Astrocyte of the cerebellum (primary cell): ENCODE data around the gene TNS3.

Experiments used
- DNase-seq: peaks from one replicate; pipeline ENCODE4 v3.0.0-alpha.2; 2011; ENCODE audit warnings: low read depth
- H3K4me3 ChIP-seq: 2 replicates; pipeline ENCODE4 v1.5.1; 2011; ENCODE audit warnings: mild to moderate bottlenecking, low read depth, low read length, moderate library complexity
- in situ Hi-C: cut with HindIII; loops from 2 replicates; pipeline ENCODE4 v1.10.0; 2017; ENCODE audit warnings: low sequenced_read_pairs
- TF ChIP-seq, protein P1 (sequence below): IDR thresholded peaks from 2 replicates; pipeline ENCODE4 v1.5.1; 2012; ENCODE audit warnings: low read length, low read depth, moderate library complexity, mild to moderate bottlenecking; ENCODE audit errors: missing control alignments

The TNS3 gene

GRCh38 chr7:47332681-47333553, 249.0 kb downstream of the TNS3 start:
- TF ChIP-seq, protein P1, sequence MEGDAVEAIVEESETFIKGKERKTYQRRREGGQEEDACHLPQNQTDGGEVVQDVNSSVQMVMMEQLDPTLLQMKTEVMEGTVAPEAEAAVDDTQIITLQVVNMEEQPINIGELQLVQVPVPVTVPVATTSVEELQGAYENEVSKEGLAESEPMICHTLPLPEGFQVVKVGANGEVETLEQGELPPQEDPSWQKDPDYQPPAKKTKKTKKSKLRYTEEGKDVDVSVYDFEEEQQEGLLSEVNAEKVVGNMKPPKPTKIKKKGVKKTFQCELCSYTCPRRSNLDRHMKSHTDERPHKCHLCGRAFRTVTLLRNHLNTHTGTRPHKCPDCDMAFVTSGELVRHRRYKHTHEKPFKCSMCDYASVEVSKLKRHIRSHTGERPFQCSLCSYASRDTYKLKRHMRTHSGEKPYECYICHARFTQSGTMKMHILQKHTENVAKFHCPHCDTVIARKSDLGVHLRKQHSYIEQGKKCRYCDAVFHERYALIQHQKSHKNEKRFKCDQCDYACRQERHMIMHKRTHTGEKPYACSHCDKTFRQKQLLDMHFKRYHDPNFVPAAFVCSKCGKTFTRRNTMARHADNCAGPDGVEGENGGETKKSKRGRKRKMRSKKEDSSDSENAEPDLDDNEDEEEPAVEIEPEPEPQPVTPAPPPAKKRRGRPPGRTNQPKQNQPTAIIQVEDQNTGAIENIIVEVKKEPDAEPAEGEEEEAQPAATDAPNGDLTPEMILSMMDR: no peak
- in situ Hi-C loops: no loop called here
- no peak overlapping the region for H3K4me3 ChIP-seq
- DNase-seq: no peak

GRCh38 chr7:47332213-47332612, 249.7 kb downstream of the TNS3 start:
- TF ChIP-seq, protein P1: no peak
- in situ Hi-C loops: no loop called here
- no peak overlapping the region for H3K4me3 ChIP-seq
- no peak for DNase-seq

DNA sequence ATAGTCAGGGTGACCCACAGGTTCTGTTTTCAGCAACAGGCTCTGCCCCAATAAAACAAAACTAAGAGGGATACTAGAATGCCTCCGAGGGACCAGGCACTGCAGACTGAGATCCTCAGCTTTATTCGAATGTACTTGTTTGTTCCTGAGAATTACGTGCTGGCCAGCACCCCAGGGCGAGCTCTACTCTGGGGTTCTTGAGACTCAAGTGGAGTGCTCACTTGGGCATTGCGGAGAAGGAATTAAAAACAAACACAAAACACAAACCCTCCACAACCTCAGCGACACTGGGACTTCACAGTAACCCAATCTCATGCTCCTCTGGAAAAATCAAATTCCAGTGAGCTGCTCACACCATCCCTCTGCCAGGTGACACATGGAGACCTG, 250.7 kb downstream of the TNS3 start:
- TF ChIP-seq, protein P1: no peak
- in situ Hi-C loops: no loop called here
- DNase-seq: no peak
- H3K4me3 ChIP-seq: no peak overlapping the region

DNA sequence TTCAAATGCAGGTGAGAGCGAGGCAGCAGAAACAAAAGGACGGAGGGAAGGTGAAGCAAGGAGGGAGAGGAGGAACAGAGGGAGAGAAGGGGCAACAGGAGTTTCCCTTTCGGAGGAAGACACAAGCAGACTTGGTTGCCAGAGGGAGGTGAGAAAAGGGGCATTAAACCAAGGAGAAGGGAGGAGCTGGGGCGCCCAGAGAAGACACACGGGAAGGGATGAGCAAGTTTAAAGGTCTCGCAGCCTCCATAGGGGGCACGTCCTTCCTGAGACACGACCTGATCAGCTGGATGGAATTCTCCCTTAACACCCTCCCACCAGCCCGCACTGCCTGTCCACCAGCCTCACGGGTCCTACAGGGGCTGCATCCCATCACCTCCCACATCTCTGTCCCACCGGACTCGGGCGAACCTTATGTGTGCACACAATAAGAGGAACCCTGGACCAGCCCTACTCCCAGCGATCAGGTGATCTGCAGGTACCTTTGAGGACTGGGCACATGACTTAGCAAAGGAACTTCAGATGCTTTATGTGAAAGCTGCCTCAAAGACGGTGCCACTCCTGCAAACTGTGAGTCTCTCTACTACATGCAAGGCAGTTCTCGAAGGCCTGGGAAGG, 251.2 kb downstream of the TNS3 start:
- in situ Hi-C loops: no loop called here
- DNase-seq: no peak
- no peak overlapping the region for H3K4me3 ChIP-seq
- TF ChIP-seq, protein P1: no peak

DNA sequence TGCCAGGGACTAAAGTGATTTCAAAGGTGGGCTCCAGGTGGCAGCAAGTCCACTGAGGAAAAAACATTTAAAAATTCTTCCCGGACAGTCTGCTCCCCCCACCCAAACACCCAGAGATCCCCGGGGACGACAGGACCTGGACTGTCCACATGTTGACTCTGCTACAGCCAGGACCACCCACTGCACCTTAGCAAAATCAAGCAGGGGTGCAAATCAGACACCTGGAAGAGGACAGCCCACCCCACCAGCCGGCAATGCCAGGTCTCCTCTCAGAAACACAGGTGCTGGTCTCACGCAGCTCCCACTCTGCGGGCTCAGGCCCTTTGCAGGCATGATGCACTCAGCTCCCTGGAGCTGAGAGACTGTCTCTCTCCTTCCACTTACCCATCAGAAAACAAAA, 251.9 kb downstream of the TNS3 start:
- H3K4me3 ChIP-seq: no peak overlapping the region
- in situ Hi-C loops: no loop called here
- TF ChIP-seq, protein P1: no peak
- DNase-seq: no peak

- in situ Hi-C loops: loop anchor here (5.0 kb wide), 1 partner anchor 73 kb away; no protein-coding TSS in a partner anchor
- TF ChIP-seq, protein P1: no peak
- no peak for DNase-seq
- H3K4me3 ChIP-seq: no peak overlapping the region
Measured at GRCh38 chr7:47329320-47329926, 252.5 kb downstream of the TNS3 start.
